ENCODE data around the gene SOX1.
A peak's percentile ranks its signal among the peaks of the same experiment; 100 is the strongest.

SOX1 gene

GRCh38 chr13:112071723-112072533, 5.0 kb downstream of the SOX1 start:
- no peak for FAIRE-seq
- no peak for DNase-seq (ENCODE audit: low spot score)

DNA sequence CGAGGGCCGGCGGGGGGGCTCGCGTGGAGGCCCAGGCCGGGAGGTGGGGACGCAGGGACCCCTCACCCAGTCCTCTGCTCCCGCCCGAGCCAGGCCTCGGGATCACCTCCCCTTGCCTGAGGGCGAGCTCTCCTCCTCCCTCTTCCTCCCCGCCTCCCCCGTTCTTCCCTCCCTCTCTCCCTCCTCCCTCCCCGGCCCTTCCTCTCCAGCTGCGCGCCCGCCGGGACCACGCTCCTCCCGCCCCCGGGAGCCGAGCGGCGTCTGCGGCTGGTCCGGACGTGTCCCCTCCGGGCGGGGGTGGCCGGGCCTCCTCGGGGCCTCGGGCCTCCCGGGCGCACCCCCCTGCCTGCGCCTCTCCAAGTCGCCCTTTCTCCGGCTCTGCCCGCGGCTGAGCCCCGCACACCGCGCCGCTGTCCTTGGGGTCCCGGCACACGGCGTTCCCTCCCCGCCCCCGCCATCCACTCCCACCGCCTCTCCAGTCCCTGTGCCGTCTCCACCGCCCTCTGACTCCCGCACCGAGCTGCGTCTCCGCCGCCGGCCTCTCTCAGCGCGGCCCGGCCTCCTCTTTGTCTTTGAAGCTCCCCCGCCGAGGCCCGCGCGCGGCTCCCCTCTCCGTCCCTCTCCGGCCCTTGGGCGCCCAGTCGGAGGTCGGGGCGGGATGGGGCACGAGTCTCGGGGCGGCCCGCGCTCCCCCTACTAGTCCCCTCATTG, 5.7 kb downstream of the SOX1 start:
- peak; percentile 13 for FAIRE-seq
- peak; percentile 91 for DNase-seq (ENCODE audit: low spot score)

GRCh38 chr13:112073245-112074138, 6.5 kb downstream of the SOX1 start:
- DNase-seq (ENCODE audit: low spot score) (peak; percentile 59), FAIRE-seq (peak; percentile 53)

DNA sequence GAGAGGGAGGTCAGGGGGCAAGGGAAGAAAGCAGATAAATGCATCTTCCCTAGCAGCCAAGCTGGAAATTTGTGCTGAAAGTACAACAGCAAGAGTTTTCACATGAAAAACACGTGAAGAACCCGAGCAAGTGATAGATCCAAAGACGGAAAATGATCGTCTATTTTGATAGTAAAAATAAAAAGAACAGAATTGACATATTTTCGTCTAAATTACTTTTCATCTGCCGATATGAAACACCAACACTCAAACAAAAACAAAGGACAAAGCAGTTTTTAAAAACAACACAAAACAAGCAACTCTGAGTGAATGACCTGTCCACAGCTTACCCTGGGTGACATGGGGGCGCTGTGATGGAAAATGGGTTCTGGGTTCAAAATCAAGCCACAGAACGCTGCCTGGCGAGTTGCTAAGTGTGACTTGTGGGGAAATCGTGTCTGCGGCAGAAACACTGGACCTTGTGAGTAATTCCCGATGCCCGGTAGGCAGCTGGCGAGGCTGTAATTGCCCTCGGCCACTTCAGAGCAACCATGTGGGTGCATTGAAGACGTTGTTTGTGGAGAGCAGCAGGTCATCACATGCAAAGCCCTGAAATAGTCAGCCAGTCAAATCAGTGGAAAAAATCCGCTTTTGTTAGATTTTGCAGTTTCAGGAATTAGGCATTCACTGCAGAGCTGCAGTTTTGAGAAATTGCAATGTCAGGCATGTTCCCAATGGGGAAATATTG, 7.4 kb downstream of the SOX1 start:
- no peak for DNase-seq (ENCODE audit: low spot score)

DNA sequence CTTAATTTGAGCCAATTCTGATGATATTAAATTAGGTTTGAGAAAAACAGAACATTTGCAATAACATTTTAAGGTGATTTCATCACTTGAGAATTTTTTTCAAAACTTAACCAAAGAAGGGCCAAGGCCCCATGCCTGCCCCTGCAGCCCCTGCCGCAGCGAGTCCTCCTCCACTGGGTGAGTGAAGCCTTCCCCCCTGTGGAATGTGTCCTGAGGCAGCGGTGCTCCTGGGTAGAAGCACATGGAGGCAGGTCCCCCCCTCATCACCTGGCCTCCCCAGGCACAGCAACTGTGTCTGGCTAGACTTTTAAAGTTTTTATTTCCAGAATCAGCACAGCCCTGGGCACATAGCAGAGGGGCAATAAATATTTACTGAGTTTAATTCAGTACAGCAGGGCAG, 10.8 kb downstream of the SOX1 start:
- DNase-seq (ENCODE audit: low spot score) = no peak
- FAIRE-seq = no peak

More for the DNA sequence above, 7.4 kb downstream of the SOX1 start:
- no peak for FAIRE-seq

GRCh38 chr13:112078216-112078615, 11.3 kb downstream of the SOX1 start:
- FAIRE-seq = no peak
- no peak for DNase-seq (ENCODE audit: low spot score)

GRCh38 chr13:112078879-112079531, 12.1 kb downstream of the SOX1 start:
- peak; percentile 100 for FAIRE-seq

GRCh38 chr13:112079696-112080095, 12.7 kb downstream of the SOX1 start:
- FAIRE-seq (peak; percentile 81), DNase-seq (ENCODE audit: low spot score) (no peak)

More at GRCh38 chr13:112078879-112079531, 12.1 kb downstream of the SOX1 start:
- no peak for DNase-seq (ENCODE audit: low spot score)

- no peak for DNase-seq (ENCODE audit: low spot score)
- FAIRE-seq = no peak
Measured at GRCh38 chr13:112083971-112084370, 17.0 kb downstream of the SOX1 start.

DNA sequence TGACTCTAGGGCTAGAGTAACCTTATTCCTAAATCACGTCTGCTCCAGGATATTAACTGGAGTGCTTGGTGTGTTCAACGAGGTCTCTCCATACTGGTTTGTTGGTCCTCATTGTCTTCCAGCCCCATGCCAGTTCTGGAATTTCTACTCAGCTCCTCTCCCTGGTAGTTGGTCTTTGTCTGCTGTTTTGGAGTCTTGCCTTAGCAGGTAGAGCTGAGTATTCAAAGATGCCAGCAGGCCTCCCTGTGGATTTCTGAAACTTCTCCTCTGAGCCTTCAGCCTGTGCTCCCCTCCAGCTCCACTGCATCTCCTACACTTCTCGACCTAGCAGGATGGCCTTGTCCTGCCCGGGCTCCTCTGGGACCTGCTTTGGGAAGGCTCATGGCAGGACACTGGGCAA, 25.5 kb downstream of the SOX1 start:
- FAIRE-seq (no peak), DNase-seq (ENCODE audit: low spot score) (no peak)

DNA sequence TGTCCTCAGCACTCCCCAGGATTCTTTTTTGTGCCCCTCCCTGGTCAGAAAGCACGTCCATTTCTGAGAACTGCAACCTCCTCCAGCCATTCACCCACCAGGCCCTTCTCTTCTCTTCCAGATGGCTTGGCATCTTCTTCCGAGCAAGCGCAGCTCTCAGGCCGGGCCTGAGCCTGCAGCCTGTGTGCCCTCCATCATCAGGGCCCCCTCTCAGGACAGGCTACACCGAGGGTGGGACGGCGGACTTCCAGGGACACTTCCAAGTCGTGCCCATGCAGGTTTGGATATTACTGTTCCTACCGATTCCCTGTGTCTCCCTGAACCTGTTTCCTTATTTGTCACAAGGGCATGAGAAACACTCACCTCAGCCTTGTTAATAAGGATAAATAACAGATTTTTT, 28.4 kb downstream of the SOX1 start:
- FAIRE-seq (no peak), DNase-seq (ENCODE audit: low spot score) (no peak)

- no peak for DNase-seq (ENCODE audit: low spot score)
- FAIRE-seq = peak; percentile 67
Measured at GRCh38 chr13:112096959-112097358, 30.0 kb downstream of the SOX1 start.

- FAIRE-seq (no peak), DNase-seq (ENCODE audit: low spot score) (no peak)
Measured at GRCh38 chr13:112097770-112098169, 30.8 kb downstream of the SOX1 start.

GRCh38 chr13:112098699-112099098, 31.8 kb downstream of the SOX1 start:
- DNase-seq (ENCODE audit: low spot score) = no peak
- no peak for FAIRE-seq

GRCh38 chr13:112101360-112101930, 34.5 kb downstream of the SOX1 start:
- no peak for DNase-seq (ENCODE audit: low spot score)

DNA sequence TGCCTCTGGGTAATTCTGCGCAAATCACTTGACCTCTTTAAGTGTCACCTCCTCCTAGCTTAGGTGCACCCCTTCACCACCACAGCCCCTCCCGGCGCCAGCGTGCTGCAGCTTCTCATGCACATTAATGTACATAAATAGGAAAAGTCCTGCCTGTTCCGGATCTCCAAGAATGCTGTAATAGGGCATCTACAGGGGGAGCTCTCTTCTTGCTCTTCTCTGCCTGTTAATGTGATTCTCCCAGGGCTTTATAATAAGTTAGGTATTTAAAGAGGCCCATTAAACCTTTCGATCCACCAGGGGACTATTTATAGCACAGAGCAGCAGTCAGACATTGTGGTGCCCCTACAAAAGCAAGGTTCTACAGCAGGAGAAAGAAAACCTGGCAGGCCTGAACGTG, 35.3 kb downstream of the SOX1 start:
- DNase-seq (ENCODE audit: low spot score) = peak; percentile 43

More at GRCh38 chr13:112101360-112101930, 34.5 kb downstream of the SOX1 start:
- FAIRE-seq = no peak

DNA sequence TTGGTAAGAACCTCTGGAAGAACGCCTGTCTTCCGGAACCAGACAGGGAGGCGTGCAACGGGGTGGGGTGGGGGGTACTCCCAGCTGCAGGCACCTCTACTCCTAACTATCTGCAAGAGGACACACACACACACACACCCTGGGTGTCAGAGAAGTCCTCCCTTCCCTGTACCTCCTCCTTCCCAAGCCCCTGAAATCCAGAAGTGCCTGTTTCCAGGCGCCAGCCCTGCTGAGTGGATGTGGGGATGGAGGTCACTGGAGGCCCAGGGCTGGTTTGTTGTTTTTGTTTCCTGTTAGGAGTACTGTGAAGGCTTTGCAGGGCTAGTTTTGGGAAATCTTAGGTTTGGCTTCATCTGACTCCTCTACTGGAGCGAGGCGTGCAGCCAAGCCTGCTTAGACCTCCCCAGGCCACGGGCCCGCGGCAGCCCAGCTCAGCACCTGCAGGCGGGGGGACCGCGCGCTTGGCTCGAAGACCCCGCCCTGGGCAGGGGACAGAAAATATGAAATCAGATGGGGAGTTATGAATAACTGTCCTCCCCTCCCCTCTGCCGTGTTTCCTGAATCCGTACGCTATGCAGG, 36.4 kb downstream of the SOX1 start:
- DNase-seq (ENCODE audit: low spot score) (no peak), FAIRE-seq (no peak)

More for the DNA sequence above, 35.3 kb downstream of the SOX1 start:
- no peak for FAIRE-seq

- DNase-seq (ENCODE audit: low spot score) = no peak
- no peak for FAIRE-seq
Measured at GRCh38 chr13:112103961-112104880, 37.3 kb downstream of the SOX1 start.

GRCh38 chr13:112104881-112105234, 37.9 kb downstream of the SOX1 start:
- DNase-seq (ENCODE audit: low spot score) = no peak
- no peak for FAIRE-seq

All from urothelium cell line (cell line).